Hippocampal formation (tissue), 2 donors: ENCODE measurements around the gene ZNF865.
"Not testable (repeated sequence)": the region's sequence is repeated elsewhere in the genome, so short reads cannot be mapped to it uniquely, and the experiment has no call there.

Experiments used
- DNase-seq, 2 donors: peaks; one replicate each; lab custom pipeline; 2025; lab: John Stamatoyannopoulos, UW

ZNF865 gene

GRCh38 chr19:55605637-55606470 lies at the start of gene ZNF865:
Gene ZNF865 (plus strand): TSS chr19:55605647. CDS start chr19:55613619, 7,972 bp downstream.
- DNase-seq, result peak; percentile 41 to 69

- DNase-seq, result no peak
Measured at GRCh38 chr19:55559684-55560083, 45.8 kb upstream of the ZNF865 start.

GRCh38 chr19:55563261-55563690 lies 42.2 kb upstream of the ZNF865 start:
- DNase-seq, result no peak

GRCh38 chr19:55566823-55567222 lies 38.6 kb upstream of the ZNF865 start:
- no peak for DNase-seq

- no peak for DNase-seq
Measured at GRCh38 chr19:55567708-55568328, 37.6 kb upstream of the ZNF865 start.

GRCh38 chr19:55569477-55569876 lies 36.0 kb upstream of the ZNF865 start:
- not testable (repeated sequence) for DNase-seq

GRCh38 chr19:55573929-55574328 lies 31.5 kb upstream of the ZNF865 start:
- DNase-seq, result not testable (repeated sequence)

- no peak for DNase-seq
Measured at GRCh38 chr19:55576746-55577145, 28.7 kb upstream of the ZNF865 start.

GRCh38 chr19:55578031-55578760 lies 27.3 kb upstream of the ZNF865 start:
- DNase-seq, result no peak

- no peak for DNase-seq
Measured at GRCh38 chr19:55578761-55579747, 26.4 kb upstream of the ZNF865 start.

GRCh38 chr19:55579766-55580621 lies 25.5 kb upstream of the ZNF865 start:
- DNase-seq, result no peak

- DNase-seq, result peak; percentile 68 to 92
Measured at GRCh38 chr19:55580628-55581144, 24.8 kb upstream of the ZNF865 start, which contains the start of gene ZNF579. Gene ZNF579 (minus strand): TSS chr19:55580848. CDS start chr19:55579639, 1,209 bp downstream.

- no peak for DNase-seq
Measured at GRCh38 chr19:55581145-55581822, 24.2 kb upstream of the ZNF865 start.

GRCh38 chr19:55581823-55582223 lies 23.6 kb upstream of the ZNF865 start:
- DNase-seq, result no peak

GRCh38 chr19:55582284-55582683 lies 23.2 kb upstream of the ZNF865 start:
- DNase-seq, result not testable (repeated sequence)

- not testable (repeated sequence) for DNase-seq
Measured at GRCh38 chr19:55583897-55584296, 21.6 kb upstream of the ZNF865 start.

- DNase-seq, result no peak
Measured at GRCh38 chr19:55584871-55585270, 20.6 kb upstream of the ZNF865 start.

- DNase-seq, result peak; percentile 24 to 61
Measured at GRCh38 chr19:55585658-55586339, 19.6 kb upstream of the ZNF865 start.
